Upper lobe of left lung (tissue), 4 donors: ENCODE data around the gene JPT2.

Source experiments
- POLR2A ChIP-seq, 4 donors: fragments of 450-650 bp; IDR thresholded peaks; one replicate each; pipeline ENCODE4 v1.5.1; 2016 to 2017; ENCODE audit warnings: antibody characterized with exemption in 4 of 4, mild to moderate bottlenecking in 2 of 4
- TF ChIP-seq, protein P1 (sequence below), 6 experiments: fragments of 450-650 bp in 4 of 6; fragments of 200-600 bp in 2 of 6; sonication (generic) in 2 of 6; IDR thresholded peaks; one replicate each; pipeline ENCODE4 v1.5.1; 2016 to 2019; ENCODE audit warnings: antibody characterized with exemption in 6 of 6

DNA sequence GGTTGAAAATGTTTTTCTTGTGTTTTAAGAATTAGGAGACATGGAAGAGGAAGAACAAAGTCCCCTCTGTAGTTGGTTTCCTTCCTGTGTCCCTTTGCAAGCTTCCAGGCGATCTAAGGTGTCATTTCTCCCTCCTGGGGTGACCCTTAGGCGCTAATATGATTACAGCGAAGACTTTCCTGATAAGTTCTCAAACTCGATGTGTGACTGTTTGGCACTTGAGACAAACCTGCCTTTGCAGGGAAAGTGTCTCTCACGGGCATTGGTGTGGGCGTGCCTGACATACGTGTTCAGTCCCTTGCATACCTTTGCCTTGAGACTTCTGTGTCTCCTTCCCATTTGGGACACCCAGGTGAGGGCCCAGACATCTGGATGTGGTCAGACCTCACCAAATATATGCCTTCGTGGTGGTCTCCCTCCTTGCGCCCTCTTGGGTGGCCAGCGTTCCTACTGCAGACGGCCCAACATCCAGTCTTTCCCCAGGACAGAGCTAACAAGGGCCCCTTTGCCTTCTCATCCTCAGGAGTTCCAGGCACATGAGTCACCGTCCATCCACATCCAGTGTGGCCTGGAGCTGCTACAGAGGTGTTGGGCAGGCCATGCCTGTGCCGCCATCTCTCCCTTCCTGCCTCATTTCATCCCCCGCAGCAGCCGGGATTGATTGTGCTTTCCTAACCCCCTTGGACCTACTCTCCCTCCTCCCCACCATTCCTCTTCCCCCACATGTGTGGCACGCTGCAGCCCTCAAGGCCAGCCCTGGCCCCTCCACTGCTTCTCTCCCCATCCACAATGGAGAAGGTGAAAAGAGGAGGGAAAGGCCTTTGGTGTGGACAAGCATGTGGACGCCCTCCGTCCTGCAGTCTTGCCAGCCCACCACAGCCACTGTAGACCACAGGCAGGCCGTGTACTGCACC is 3.1 kb upstream of the JPT2 start:
- TF ChIP-seq, protein P1, sequence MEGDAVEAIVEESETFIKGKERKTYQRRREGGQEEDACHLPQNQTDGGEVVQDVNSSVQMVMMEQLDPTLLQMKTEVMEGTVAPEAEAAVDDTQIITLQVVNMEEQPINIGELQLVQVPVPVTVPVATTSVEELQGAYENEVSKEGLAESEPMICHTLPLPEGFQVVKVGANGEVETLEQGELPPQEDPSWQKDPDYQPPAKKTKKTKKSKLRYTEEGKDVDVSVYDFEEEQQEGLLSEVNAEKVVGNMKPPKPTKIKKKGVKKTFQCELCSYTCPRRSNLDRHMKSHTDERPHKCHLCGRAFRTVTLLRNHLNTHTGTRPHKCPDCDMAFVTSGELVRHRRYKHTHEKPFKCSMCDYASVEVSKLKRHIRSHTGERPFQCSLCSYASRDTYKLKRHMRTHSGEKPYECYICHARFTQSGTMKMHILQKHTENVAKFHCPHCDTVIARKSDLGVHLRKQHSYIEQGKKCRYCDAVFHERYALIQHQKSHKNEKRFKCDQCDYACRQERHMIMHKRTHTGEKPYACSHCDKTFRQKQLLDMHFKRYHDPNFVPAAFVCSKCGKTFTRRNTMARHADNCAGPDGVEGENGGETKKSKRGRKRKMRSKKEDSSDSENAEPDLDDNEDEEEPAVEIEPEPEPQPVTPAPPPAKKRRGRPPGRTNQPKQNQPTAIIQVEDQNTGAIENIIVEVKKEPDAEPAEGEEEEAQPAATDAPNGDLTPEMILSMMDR (IDR thresholded peaks at IDR 0.05): no peak
- no peak for TF ChIP-seq POLR2A (IDR thresholded peaks at IDR 0.05)
